HG02870 (cell line): Measurements from ENCODE around the gene OR10G2.
"Not testable (repeated sequence)": the region's sequence is repeated elsewhere in the genome, so short reads cannot be mapped to it uniquely, and the experiment has no call there.

ENCODE experiments used
- ATAC-seq: cut with Tn5 transposase; IDR thresholded peaks from one replicate; pipeline ENCODE4 v1.9.1; 2021; ENCODE audit warnings: mild to moderate bottlenecking, moderate library complexity; ENCODE audit not compliant: unreplicated experiment

The OR10G2 gene

DNA sequence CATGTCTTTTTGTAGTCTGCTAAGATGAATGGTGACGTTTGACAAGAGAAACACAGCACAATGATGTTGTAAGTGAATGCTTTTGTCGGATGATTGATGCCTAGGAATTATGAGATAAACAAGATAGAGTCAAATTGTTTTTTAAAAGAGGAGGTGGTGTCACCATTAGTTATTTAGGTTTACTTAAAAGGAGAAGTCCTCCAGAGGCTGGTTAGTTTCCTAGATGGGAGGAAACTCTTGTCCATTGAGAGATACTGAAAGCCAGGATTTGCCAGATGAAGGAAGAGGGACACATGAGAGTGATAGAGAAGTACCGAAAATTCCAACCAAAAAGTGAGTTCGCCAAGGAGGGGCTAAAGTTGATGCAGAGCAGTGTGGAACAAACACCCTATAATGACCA is at the start of gene OR10G2:
TSS of gene OR10G2 (minus strand) at position 101 of the 400 bp plus-strand sequence. CDS start at position 3, 98 bp downstream.
- ATAC-seq, result no peak

- no peak for ATAC-seq
Measured at GRCh38 chr14:21680072-21680471, 45.3 kb upstream of the OR10G2 start.

DNA sequence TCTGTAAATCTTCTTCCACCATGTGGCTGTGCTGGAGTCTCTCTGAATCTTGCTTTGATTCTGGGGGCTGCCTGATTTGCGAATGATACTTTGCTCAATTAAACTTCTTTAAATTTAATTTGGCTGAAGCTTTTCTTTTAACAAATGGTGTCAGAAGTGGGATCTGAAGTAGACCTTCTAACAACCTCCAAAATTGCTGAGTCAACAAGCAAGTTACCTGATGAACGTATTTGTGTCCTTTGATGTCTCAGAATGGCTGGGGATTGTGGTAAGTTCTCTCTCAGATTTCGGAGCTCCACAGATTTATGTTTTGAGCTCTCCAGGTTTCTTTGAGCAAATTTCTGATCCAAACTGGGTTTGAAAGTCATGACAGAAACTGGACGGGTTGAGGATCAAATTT is 40.8 kb upstream of the OR10G2 start:
- ATAC-seq, result no peak

GRCh38 chr14:21673718-21674117 is 39.0 kb upstream of the OR10G2 start, which contains the start of gene OR4E1:
TSS of gene OR4E1 (minus strand) at chr14:21673818. CDS start at chr14:21670935, 2,883 bp downstream.
- no peak for ATAC-seq

DNA sequence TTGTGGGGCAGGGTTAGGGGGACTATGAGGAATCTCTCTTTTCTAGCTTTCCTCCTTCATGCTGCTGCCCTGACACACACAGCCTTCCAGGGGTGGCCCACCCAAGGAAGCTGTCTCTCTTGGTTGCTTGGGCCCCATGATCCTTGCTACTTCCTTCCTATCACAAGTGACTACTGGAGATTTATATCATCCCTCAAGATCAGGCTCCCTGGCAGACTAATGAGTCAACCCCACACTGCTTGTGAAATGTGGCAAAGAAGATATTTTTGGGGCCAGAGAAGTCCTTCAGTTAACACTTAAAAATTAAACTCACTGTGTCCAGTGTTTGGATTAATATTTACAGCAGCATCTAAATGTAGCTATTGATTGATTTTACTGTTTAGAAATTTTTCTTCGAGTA is 37.4 kb upstream of the OR10G2 start:
- no peak for ATAC-seq

DNA sequence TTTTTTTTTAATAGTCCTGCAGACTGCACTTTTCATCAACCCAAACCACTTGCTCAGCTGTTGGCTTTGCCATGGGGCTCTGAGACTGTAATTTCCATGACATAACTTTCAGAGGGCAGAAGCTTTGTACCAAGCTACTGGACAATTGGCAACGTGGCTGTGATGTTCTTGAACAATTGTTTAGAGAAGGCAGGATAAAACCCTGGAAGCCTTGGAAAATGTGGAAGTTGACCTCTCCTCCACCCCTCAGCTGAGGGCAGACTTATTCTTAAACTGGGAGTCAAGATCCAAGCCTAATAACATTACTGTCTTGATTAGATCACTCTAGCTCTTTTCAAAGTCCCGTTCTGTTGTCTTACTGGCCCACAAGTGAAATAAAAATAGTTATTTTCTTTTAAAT is 36.6 kb upstream of the OR10G2 start:
- no peak for ATAC-seq

- ATAC-seq, result no peak
Measured at GRCh38 chr14:21669284-21669683, 34.5 kb upstream of the OR10G2 start.

GRCh38 chr14:21668377-21668776 is 33.6 kb upstream of the OR10G2 start:
- ATAC-seq, result no peak

GRCh38 chr14:21656980-21657379 is 22.2 kb upstream of the OR10G2 start:
- ATAC-seq, result no peak

GRCh38 chr14:21654215-21654614 is 19.5 kb upstream of the OR10G2 start:
- no peak for ATAC-seq

- ATAC-seq, result no peak
Measured at GRCh38 chr14:21653331-21653885, 18.7 kb upstream of the OR10G2 start, which contains the start of gene OR4E2. TSS of gene OR4E2 (plus strand) at chr14:21653835. CDS start at chr14:21665083, 11,248 bp downstream.

DNA sequence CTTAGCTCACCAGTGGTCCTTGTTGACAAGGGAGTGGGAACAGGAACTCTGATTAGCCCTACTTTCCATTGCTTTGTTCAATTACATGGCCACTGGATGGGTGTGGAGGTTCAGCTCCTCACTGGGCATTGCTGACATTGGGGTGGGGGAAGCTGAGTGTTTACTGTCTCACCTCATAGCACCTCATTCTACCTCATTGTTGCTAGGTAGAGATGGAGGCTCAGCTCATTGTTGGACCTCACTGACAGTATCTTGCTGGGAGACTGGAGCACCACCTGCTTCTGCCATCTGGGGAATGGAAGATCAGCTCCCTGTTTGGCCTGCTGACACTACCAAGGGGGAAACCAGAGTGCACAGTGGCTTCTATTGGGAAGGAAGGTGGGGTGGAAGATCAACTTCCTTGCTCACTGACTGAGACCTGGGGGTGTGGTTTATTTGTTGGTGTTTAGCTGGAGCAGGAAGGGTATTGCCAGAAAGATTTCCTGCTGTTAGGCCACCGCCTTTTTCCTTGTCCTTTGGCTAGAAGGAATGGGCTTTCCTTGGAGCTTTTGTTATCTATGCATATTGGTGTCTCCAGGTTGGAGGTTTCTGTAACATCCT is 17.6 kb upstream of the OR10G2 start:
- ATAC-seq, result no peak

GRCh38 chr14:21647380-21647779 is 12.6 kb upstream of the OR10G2 start:
- ATAC-seq, result no peak

GRCh38 chr14:21643407-21643806 is 8.7 kb upstream of the OR10G2 start:
- ATAC-seq, result no peak

GRCh38 chr14:21642683-21643082 is 7.9 kb upstream of the OR10G2 start:
- ATAC-seq, result no peak

GRCh38 chr14:21631084-21631483 is 3.7 kb downstream of the OR10G2 start:
- no peak for ATAC-seq

DNA sequence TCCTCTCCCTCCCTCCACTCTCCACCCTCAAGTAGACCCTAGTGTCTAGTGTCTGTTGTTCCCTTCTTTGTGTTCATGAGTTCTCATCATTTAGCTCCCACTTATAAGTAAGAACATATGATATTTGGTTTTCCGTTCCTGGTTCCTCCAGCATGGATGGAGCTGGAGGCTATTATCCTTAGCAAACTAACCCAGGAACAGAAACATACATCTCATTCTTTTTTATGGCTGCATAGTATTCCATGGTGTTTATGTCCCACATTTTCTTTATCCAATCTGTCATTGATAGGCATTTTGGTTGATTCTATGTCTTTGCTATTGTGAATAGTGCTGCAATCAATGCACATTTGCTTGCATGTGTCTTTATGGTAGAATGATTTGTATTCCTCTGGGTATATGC is 4.2 kb downstream of the OR10G2 start:
- not testable (repeated sequence) for ATAC-seq

DNA sequence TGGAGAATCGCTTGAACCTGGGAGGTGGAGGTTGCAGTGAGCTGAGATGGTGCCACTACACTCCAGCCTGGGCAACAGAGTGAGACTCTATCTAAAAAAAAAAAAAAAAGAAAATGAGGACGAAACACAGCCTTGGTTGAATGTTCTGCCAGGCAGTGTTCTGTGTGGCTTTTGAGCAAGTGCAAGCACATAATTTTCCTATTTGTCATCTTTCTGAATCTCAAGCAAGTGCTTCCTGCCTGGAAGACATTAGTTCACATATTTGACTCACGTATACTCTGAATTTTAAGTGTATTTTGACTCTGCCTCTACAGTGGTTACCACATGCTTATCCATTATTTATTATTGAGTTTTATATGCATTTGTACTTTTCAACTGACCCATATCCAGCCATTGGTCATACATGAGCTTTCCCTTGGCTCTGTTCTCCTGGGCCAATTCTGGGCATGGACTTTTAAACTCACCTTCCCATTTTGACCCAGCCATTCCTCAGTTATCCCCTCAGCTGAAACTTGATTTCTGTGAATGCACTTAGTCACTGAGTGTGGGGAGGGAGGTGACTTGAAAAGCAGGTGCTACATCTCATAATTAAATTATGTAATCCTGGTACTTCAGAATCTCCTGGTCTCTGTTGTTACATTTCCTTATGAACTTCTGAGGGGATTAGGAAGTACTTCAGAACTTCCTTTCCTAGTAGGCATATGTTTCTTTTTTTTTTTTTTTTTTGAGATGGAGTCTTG is 8.1 kb downstream of the OR10G2 start:
- no peak for ATAC-seq

DNA sequence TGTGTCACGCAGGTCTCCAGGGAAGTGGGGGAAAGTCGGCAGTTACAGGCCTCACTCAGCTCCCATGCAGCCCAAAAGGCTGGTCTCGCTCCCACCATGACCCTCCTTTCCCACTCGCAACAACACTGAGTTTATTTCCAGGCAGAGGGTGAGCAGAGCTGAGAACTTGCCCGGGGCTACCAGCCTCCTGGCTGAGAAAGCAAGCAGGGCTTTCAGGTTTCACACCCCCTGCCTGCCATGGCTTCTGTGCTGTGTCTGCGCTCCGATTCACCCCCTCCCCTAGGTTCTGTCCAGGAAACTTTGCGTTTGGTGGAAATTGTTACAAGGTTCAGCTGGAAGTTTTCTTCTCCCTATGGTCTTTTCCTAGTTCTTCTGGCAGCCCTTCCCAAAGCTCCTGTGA is 17.1 kb downstream of the OR10G2 start:
- no peak for ATAC-seq

GRCh38 chr14:21614240-21614639 is 20.5 kb downstream of the OR10G2 start:
- no peak for ATAC-seq

- ATAC-seq, result no peak
Measured at GRCh38 chr14:21612324-21612723, 22.4 kb downstream of the OR10G2 start.

- not testable (repeated sequence) for ATAC-seq
Measured at GRCh38 chr14:21602181-21602580, 32.6 kb downstream of the OR10G2 start.
